ENCODE measurements around the gene LIPC.
"Not testable (repeated sequence)": the region's sequence is repeated elsewhere in the genome, so short reads cannot be mapped to it uniquely, and the experiment has no call there.

The LIPC gene

GRCh38 chr15:58598829-58599210 is 167.0 kb downstream of the LIPC start:
- no peak for TF ChIP-seq CTCF (IDR thresholded peaks at IDR 0.05; ENCODE audit: low read depth, low read length)
- no peak for DNase-seq (ENCODE audit: low read depth, low spot score)
- in situ Hi-C loops (cut with HindIII; ENCODE audit: low sequenced_read_pairs) = no loop called here
- H3K4me3 ChIP-seq (ENCODE audit: low read depth, low read length) = no peak overlapping the region

GRCh38 chr15:58602823-58603222 is 171.0 kb downstream of the LIPC start:
- DNase-seq (ENCODE audit: low read depth, low spot score) = no peak
- no peak overlapping the region for H3K4me3 ChIP-seq (ENCODE audit: low read depth, low read length)
- no peak for TF ChIP-seq CTCF (IDR thresholded peaks at IDR 0.05; ENCODE audit: low read depth, low read length)
- in situ Hi-C loops (cut with HindIII; ENCODE audit: low sequenced_read_pairs) = no loop called here

- DNase-seq (ENCODE audit: low read depth, low spot score); in situ Hi-C loops (cut with HindIII; ENCODE audit: low sequenced_read_pairs); H3K4me3 ChIP-seq (ENCODE audit: low read depth, low read length): not testable (repeated sequence)
These were observed 172.1 kb downstream of the LIPC start for GRCh38 chr15:58603927-58604326.

GRCh38 chr15:58604455-58604923 is 172.7 kb downstream of the LIPC start:
- no peak for DNase-seq (ENCODE audit: low read depth, low spot score)
- TF ChIP-seq CTCF (IDR thresholded peaks at IDR 0.05; ENCODE audit: low read depth, low read length) = no peak
- in situ Hi-C loops (cut with HindIII; ENCODE audit: low sequenced_read_pairs) = no loop called here
- no peak overlapping the region for H3K4me3 ChIP-seq (ENCODE audit: low read depth, low read length)

- in situ Hi-C loops (cut with HindIII; ENCODE audit: low sequenced_read_pairs) = no loop called here
- TF ChIP-seq CTCF (IDR thresholded peaks at IDR 0.05; ENCODE audit: low read depth, low read length) = no peak
- H3K4me3 ChIP-seq (ENCODE audit: low read depth, low read length) = no peak overlapping the region
- DNase-seq (ENCODE audit: low read depth, low spot score) = no peak
These were observed 174.2 kb downstream of the LIPC start for GRCh38 chr15:58605931-58606530.

- no peak overlapping the region for H3K4me3 ChIP-seq (ENCODE audit: low read depth, low read length)
- no peak for TF ChIP-seq CTCF (IDR thresholded peaks at IDR 0.05; ENCODE audit: low read depth, low read length)
- in situ Hi-C loops (cut with HindIII; ENCODE audit: low sequenced_read_pairs) = no loop called here
- no peak for DNase-seq (ENCODE audit: low read depth, low spot score)
These were observed 174.8 kb downstream of the LIPC start for GRCh38 chr15:58606577-58607080.

GRCh38 chr15:58608129-58608590 is 176.4 kb downstream of the LIPC start:
- DNase-seq (ENCODE audit: low read depth, low spot score) = peak; percentile 22
- H3K4me3 ChIP-seq (ENCODE audit: low read depth, low read length) = no peak overlapping the region
- in situ Hi-C loops (cut with HindIII; ENCODE audit: low sequenced_read_pairs) = no loop called here
- TF ChIP-seq CTCF (IDR thresholded peaks at IDR 0.05; ENCODE audit: low read depth, low read length) = no peak
